ENCODE data around the gene APMAP. TPM values are rescaled to one million over a fixed set of nuclear protein-coding genes. Genes with fewer than 3 reads are reported as not detected.

Gene APMAP
- total and polyA plus RNA-seq, 2 of the 13 experiments (the other 11 are each of a cell fraction or from before 2014, with no cell fraction given), result 168 to 214 TPM

GRCh38 chr20:24990810-24991252, 1.7 kb downstream of the APMAP start (continued):
- TF ChIP-seq FOXP4 (CRISPR knock-in tag; IDR thresholded peaks at IDR 0.05) (peak; percentile 39; the same call in 1 of the 2 replicates), GATAD2A (CRISPR knock-in tag; IDR thresholded peaks at IDR 0.05) (0 out of 2 replicates have a peak, but pooled peaks have one; percentile 26), ZNF292 (CRISPR knock-in tag; IDR thresholded peaks at IDR 0.05; ENCODE audit: borderline replicate concordance, low read depth) (0 out of 2 replicates have a peak, but pooled peaks have one; percentile 52), SOX13 (IDR thresholded peaks at IDR 0.05) (no peak), SOX13 (CRISPR knock-in tag; conservative IDR thresholded peaks at IDR 0.05 in 1 of 2, IDR thresholded peaks at IDR 0.05 in 1 of 2) (peak in 1 of 2 experiments; percentile 42; a peak in 1 of 4 replicates), ZNF33A (CRISPR knock-in tag; IDR thresholded peaks at IDR 0.05; ENCODE audit: borderline replicate concordance) (0 out of 2 replicates have a peak, but pooled peaks have one; percentile 34), ZNF788 (CRISPR knock-in tag; IDR thresholded peaks at IDR 0.05; ENCODE audit: borderline replicate concordance) (no peak), SOX6 (IDR thresholded peaks at IDR 0.05) (no peak), SOX6 (CRISPR knock-in tag; IDR thresholded peaks at IDR 0.05) (peak; percentile 42; the same call in 1 of the 2 replicates)

- WGBS (ENCODE audit: low lambda C conversion rate), result 95% methylated on average over 3 of the region's 3 CpGs
- Histone ChIP-seq H3K9ac (ENCODE audit: insufficient read depth, low read depth, low read length) (no peak overlapping the region), H4K20me1 (ENCODE audit: insufficient read depth, low read length) (peaks cover 4% of the 10 kb centered on the region; the same call in 1 of the 2 replicates), H3K27me3 (ENCODE audit: control insufficient read depth in 1 of 2, insufficient read depth in 2 of 2, low read length in 2 of 2) (no peaks in the 10 kb centered on the region; a peak in 1 of 5 replicates), H3K4me3 (replicated peaks in 1 of 3; ENCODE audit: insufficient read depth in 1 of 3, low read depth in 2 of 3, low read length in 3 of 3) (no peak overlapping the region), H3K27ac (ENCODE audit: extremely low read length, insufficient read depth, low read length) (no peak overlapping the region), H3K36me3 (replicated peaks in 1 of 2; ENCODE audit: control insufficient read depth in 1 of 2, insufficient read depth in 2 of 2, low read length in 2 of 2) (peaks cover 0 to 1% of the 10 kb centered on the region in 2 experiments; a peak in 1 of 5 replicates), H3K9me3 (ENCODE audit: low read length) (no peaks in the 10 kb centered on the region), H2AFZ (ENCODE audit: low read length) (no peak overlapping the region), H3K4me2 (ENCODE audit: low read depth, low read length) (no peak overlapping the region), H3K79me2 (ENCODE audit: insufficient read depth, low read length) (peaks cover 79% of the 10 kb centered on the region), H3K4me1 (ENCODE audit: insufficient read depth, low read length) (peaks cover 92% of the 10 kb centered on the region)
- CTCF ChIA-PET (ENCODE audit: low intra/inter-chr PET ratio, low total read pairs), result no interaction called here
- ATAC-seq (no peak), FAIRE-seq (no peak), DNase-seq (ENCODE audit: low spot score) (no peak)
- TF ChIP-seq ZNF350 (CRISPR knock-in tag; IDR thresholded peaks at IDR 0.05; ENCODE audit: borderline replicate concordance, low read depth) (no peak), ZFYVE20 (CRISPR knock-in tag; IDR thresholded peaks at IDR 0.05; ENCODE audit: borderline replicate concordance, low read depth) (no peak), CEBPB (IDR thresholded peaks at IDR 0.05; ENCODE audit: borderline replicate concordance, low read depth, low read length) (peak; percentile 45; the same call in 1 of the 2 replicates), MAZ (IDR thresholded peaks at IDR 0.05; ENCODE audit: borderline replicate concordance, low read depth, low read length) (no peak), MAZ (CRISPR knock-in tag; IDR thresholded peaks at IDR 0.05; ENCODE audit: low read depth) (no peak)
- in situ Hi-C loops (cut with HindIII; ENCODE audit: extremely low pct_ligation_motif_present, low pct_unique_long_range_greater_than_20kb), result no loop called here
- POLR2A ChIA-PET, result interaction anchor here (1.6 kb wide), 1 partner anchor 69 kb away, joined by 3 read pairs; the partner anchor contains the start of gene ACSS1
- intact Hi-C loops (cut with micrococcal nuclease; ENCODE audit: unreplicated experiment), result no loop called here
- no TSS peak for BruUV-seq (replicated peaks)
Measured at GRCh38 chr20:24989162-24989561, 3.4 kb downstream of the APMAP start.

Data from HepG2 (cell line).